ELR (cell line): ENCODE results near the gene FAM184B.
"Not testable (repeated sequence)": the region's sequence is repeated elsewhere in the genome, so short reads cannot be mapped to it uniquely, and the experiment has no call there.

Experiments used
- DNase-seq: peaks from one replicate; pipeline ENCODE4 v3.0.0-alpha.2; 2015; ENCODE audit warnings: low read depth

FAM184B gene

GRCh38 chr4:17718471-17718870, 63.0 kb downstream of the FAM184B start:
- DNase-seq: no peak

GRCh38 chr4:17717301-17717700, 64.1 kb downstream of the FAM184B start:
- DNase-seq: no peak

GRCh38 chr4:17715511-17715910, 65.9 kb downstream of the FAM184B start:
- no peak for DNase-seq

GRCh38 chr4:17713779-17714178, 67.6 kb downstream of the FAM184B start:
- DNase-seq: peak; percentile 3

- DNase-seq: no peak
Observed at GRCh38 chr4:17712166-17712565, 69.3 kb downstream of the FAM184B start.

GRCh38 chr4:17711206-17711605, 70.2 kb downstream of the FAM184B start:
- not testable (repeated sequence) for DNase-seq

GRCh38 chr4:17709763-17710068, 71.7 kb downstream of the FAM184B start:
- no peak for DNase-seq

GRCh38 chr4:17708992-17709762, 72.2 kb downstream of the FAM184B start:
- no peak for DNase-seq

- no peak for DNase-seq
Observed at GRCh38 chr4:17707671-17708070, 73.8 kb downstream of the FAM184B start.

GRCh38 chr4:17705107-17705506, 76.3 kb downstream of the FAM184B start:
- no peak for DNase-seq

- DNase-seq: no peak
Observed at GRCh38 chr4:17704020-17704650, 77.3 kb downstream of the FAM184B start.

GRCh38 chr4:17702641-17703040, 78.8 kb downstream of the FAM184B start:
- DNase-seq: no peak

GRCh38 chr4:17701882-17702281, 79.5 kb downstream of the FAM184B start:
- DNase-seq: no peak

GRCh38 chr4:17701138-17701839, 80.1 kb downstream of the FAM184B start:
- DNase-seq: no peak

- no peak for DNase-seq
Observed at GRCh38 chr4:17699380-17699779, 82.0 kb downstream of the FAM184B start.

- no peak for DNase-seq
Observed at GRCh38 chr4:17698116-17698515, 83.3 kb downstream of the FAM184B start.

GRCh38 chr4:17695341-17695740, 86.1 kb downstream of the FAM184B start:
- DNase-seq: no peak

GRCh38 chr4:17694552-17694951, 86.9 kb downstream of the FAM184B start:
- no peak for DNase-seq

GRCh38 chr4:17690898-17691297, 90.5 kb downstream of the FAM184B start:
- DNase-seq: peak; percentile 59

- no peak for DNase-seq
Observed at GRCh38 chr4:17690135-17690534, 91.3 kb downstream of the FAM184B start.

GRCh38 chr4:17688011-17688441, 93.4 kb downstream of the FAM184B start:
- DNase-seq: peak; percentile 20

GRCh38 chr4:17687237-17687857, 94.1 kb downstream of the FAM184B start:
- DNase-seq: no peak

GRCh38 chr4:17684648-17685047, 96.8 kb downstream of the FAM184B start:
- not testable (repeated sequence) for DNase-seq
